HG03442 (cell line): ENCODE results near the gene MYZAP.

Source experiments
- ATAC-seq: cut with Tn5 transposase; IDR thresholded peaks from one replicate; pipeline ENCODE4 v1.9.1; 2021; ENCODE audit warnings: mild to moderate bottlenecking, moderate library complexity; ENCODE audit not compliant: unreplicated experiment

Gene MYZAP

GRCh38 chr15:57655809-57656208 is 64.1 kb downstream of the MYZAP start:
- ATAC-seq = no peak

DNA sequence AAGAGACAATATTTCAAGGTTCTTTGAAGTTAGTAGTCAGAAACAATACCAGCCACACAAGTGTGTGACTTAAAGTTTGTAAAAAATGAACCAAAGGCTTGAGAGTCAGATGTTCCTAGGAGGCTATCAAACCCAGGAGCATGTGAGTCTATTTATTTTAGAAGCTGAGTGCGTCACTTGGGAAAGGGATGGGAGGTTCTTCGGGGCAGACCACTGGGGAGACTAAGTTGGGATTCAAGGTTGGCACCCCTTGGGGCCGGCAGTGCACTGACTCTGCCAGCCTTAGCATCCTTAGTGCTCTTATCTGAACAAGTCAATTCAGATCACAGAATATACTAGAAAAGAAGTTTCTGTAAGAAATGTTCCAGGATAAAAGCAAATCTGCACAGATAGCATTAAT is 64.7 kb downstream of the MYZAP start:
- no peak for ATAC-seq

- no peak for ATAC-seq
These were observed 65.9 kb downstream of the MYZAP start for GRCh38 chr15:57657619-57658018.

DNA sequence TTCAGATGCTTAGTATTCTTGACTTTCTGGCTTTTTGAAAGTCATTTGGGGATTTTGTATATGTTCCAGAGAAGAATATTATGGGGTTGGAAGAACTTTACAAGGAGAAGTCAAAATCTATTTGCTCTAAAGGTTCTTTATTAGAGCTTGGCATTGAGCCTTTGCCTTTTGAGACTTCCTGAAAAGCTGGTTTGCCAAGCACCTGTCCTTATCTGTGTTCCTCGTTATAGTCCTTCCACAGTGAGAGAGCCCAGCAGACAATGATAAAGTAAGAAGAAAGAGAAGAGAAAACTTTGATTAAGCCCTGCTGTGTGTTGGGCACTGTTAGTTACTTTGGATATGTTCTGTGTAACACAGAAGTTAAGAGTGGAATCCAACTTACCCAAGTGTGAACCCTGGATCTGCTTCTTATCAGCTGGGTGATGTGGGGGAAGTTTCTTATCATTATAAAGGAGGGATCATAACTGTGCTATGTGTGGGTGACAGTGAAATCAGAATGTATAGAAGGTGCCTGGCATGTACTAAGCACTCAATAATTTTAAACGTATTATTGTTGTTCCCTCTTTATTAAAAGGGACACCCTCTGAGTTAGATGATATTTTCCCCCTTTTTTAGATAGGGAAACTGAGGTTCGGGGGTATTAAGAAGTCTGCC is 70.5 kb downstream of the MYZAP start:
- ATAC-seq = no peak

- no peak for ATAC-seq
These were observed 71.1 kb downstream of the MYZAP start for GRCh38 chr15:57662802-57663201.

- no peak for ATAC-seq
These were observed 71.6 kb downstream of the MYZAP start for GRCh38 chr15:57663262-57663661.

GRCh38 chr15:57665194-57665593 is 73.5 kb downstream of the MYZAP start:
- no peak for ATAC-seq

DNA sequence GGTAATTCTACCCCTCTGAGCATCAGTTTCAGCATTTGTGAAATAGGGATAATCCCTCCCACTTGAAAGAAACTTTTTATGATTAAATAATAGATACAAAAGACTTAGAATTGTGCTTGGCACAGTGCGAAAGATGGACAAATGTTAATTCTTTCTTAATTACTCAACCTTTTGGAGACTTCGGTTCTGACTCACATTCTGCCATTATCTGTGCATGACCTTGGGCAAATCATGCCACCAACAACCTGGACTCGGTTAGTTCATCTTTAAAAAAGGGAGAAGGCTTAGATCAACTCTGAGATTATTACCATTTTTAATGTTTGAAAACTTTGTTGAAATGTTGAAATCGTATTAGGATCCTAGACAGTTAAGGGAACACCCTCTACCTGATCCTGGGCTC is 74.2 kb downstream of the MYZAP start:
- no peak for ATAC-seq

GRCh38 chr15:57667171-57667849 is 75.6 kb downstream of the MYZAP start:
- ATAC-seq = no peak

DNA sequence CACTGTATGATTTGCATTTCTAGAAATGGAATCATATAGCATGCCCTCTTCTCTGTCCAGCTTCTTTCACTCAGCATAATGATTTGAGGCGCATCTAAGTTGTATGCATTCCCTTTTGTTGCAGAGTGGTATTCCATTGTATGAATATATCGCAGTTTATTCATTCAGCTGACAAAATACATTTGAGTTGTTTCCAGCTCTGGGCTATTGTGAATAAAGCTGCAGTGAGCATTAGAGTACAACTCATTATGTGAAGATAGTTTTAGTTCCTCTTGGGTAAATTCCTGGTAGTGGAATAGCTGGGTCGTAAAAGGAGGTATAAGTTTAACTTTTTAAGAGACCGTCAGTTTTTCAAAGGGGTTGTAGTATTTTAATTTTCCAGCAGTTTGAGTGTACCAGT is 76.3 kb downstream of the MYZAP start:
- no peak for ATAC-seq

DNA sequence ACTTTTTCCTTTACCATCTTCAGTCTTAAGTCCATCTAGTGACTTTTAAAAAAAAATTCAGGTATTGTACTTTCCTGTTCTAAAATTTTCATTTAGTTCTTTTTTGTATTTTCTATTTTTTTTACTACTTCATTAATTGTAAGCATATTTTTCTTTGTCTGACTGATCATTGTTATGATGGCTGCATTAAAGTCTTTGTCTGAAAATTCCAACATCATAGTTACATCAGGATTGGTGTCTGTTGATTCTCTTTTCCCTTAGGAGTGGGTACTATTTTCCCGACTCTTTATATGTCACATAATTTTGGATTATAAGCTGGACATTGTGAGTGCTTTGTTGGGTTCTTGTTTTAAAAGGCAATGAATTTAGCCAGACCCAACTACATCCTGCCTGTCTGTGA is 79.9 kb downstream of the MYZAP start:
- ATAC-seq = no peak

- ATAC-seq = no peak
These were observed 83.9 kb downstream of the MYZAP start for GRCh38 chr15:57675481-57676181.

GRCh38 chr15:57676585-57676984 is 84.9 kb downstream of the MYZAP start:
- ATAC-seq = no peak

DNA sequence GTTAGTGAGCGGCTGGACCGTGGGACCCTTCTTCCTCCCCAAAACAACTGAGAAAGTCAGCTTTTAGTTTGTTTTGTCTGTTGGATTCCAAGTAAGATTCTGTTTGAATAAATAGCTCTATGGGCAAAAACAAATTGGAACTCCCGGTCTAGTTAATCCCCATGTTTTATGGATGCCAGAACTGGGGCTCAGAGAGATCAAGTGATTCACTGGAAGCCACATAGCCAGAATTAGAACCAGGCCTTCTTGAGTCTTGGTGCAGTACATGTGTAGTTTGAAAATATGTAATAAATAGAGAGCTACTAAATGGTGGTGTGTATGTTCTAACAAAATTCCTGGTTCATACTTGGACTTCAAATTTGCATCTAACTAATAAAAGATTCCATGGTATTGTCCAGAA is 85.5 kb downstream of the MYZAP start:
- ATAC-seq = no peak

GRCh38 chr15:57680021-57680420 is 88.3 kb downstream of the MYZAP start:
- no peak for ATAC-seq

DNA sequence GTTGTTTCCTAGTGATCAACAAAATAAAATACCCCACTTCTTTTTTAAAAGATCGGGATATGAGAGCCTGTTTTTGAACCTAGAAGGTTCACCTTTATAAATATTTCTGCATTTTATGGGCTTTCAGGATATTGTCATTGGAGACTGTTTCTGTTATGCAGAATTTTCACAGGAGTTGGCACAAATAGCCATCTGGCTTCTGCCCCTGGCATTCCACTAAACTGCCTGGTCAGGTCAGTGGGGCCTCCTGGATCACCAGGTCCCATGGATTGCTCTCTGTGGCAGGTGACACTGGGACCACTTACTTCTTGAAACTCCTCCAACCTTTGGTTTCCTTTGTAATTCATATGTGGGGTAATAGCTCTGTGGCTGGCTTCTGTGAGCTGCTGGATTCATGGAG is 89.3 kb downstream of the MYZAP start:
- ATAC-seq = no peak

DNA sequence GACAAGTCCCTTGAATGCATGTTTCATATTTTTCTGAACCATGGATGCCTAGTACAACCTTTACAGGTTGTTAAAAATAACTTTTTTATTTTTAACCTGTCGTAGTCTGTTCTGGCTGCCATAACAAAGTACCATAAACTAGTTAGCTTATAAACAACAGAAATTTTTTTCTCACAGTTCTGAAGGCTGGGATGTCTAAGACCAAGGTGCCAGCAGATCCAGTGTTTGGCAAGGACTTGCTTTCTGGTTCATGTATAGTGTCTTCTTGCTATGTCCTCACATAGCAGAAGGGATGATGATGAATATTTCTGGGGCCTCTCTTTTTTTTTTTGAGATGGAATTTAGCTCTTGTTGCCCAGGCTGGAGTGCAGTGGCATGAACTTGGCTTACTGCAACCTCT is 91.8 kb downstream of the MYZAP start:
- no peak for ATAC-seq

- ATAC-seq = no peak
These were observed 92.9 kb downstream of the MYZAP start for GRCh38 chr15:57684491-57685151.

GRCh38 chr15:57685306-57686095 is 93.8 kb downstream of the MYZAP start:
- no peak for ATAC-seq

- no peak for ATAC-seq
These were observed 95.0 kb downstream of the MYZAP start for GRCh38 chr15:57686657-57687056.
